Mucosa of rectum (tissue), 2 donors: ENCODE data around the gene CNTN3.

Experiments used
- H3K27ac ChIP-seq, 2 donors: one replicate each; pipeline ENCODE4 v1.7.0; 2013; ENCODE audit warnings: inconsistent platforms in 2 of 2, low read depth in 2 of 2, low read length in 2 of 2
- H3K27me3 ChIP-seq, 2 donors: one replicate each; pipeline ENCODE4 v1.7.0; 2013; ENCODE audit warnings: low read length in 2 of 2; ENCODE audit not compliant: control insufficient read depth in 2 of 2, insufficient read depth in 2 of 2
- H3K36me3 ChIP-seq, 2 donors: one replicate each; pipeline ENCODE4 v1.7.0; 2013; ENCODE audit warnings: low read length in 2 of 2; ENCODE audit not compliant: control insufficient read depth in 2 of 2, insufficient read depth in 2 of 2
- H3K4me1 ChIP-seq, 2 donors: one replicate each; pipeline ENCODE4 v1.7.0; 2013; ENCODE audit warnings: low read length in 2 of 2, mild to moderate bottlenecking in 1 of 2; ENCODE audit not compliant: control insufficient read depth in 2 of 2, insufficient read depth in 2 of 2
- H3K4me3 ChIP-seq, 2 donors: one replicate each; pipeline ENCODE4 v1.7.0; 2013; ENCODE audit warnings: low read length in 2 of 2
- H3K9ac ChIP-seq, 2 donors: one replicate each; pipeline ENCODE4 v1.7.0; 2013; ENCODE audit warnings: low read length in 2 of 2, low read depth in 1 of 2, mild to moderate bottlenecking in 1 of 2
- H3K9me3 ChIP-seq, 2 donors: one replicate each; pipeline ENCODE4 v1.7.0; 2013; ENCODE audit warnings: low read length in 2 of 2; ENCODE audit not compliant: control insufficient read depth in 2 of 2
- donor health status: healthy.
- donor health status: Normal muscosa, but diverticular disease.

CNTN3 gene

GRCh38 chr3:74593152-74593551 is 21.3 kb downstream of the CNTN3 start:
- H3K4me1 ChIP-seq: no peaks in the 10 kb centered on the region
- H3K36me3 ChIP-seq: no peaks in the 10 kb centered on the region
- H3K27ac ChIP-seq: no peak overlapping the region
- no peaks in the 10 kb centered on the region for H3K27me3 ChIP-seq
- no peak overlapping the region for H3K9ac ChIP-seq
- no peaks in the 10 kb centered on the region for H3K9me3 ChIP-seq
- no peak overlapping the region for H3K4me3 ChIP-seq

DNA sequence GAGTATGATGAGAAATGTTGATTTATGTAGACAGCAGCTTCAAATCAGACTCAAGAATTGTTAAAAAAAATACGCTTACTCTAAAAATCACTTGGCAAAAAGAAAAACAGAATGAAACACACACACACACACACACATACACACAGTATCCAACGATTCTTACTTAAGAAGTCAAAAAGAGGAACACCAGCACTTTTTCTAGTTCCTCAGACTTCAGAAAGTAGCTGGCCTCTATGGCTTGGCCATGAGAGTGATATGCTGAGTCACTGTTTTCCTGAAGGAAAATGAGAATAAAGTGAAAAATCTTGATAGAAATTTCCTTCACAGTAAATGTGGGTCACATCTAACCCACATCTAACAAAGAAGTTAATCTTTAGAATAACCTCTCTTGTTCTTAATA is 22.1 kb downstream of the CNTN3 start:
- Histone ChIP-seq H3K27ac (no peak overlapping the region), H3K9me3 (no peaks in the 10 kb centered on the region), H3K4me3 (no peak overlapping the region), H3K36me3 (no peaks in the 10 kb centered on the region), H3K4me1 (no peaks in the 10 kb centered on the region), H3K9ac (no peak overlapping the region), H3K27me3 (no peaks in the 10 kb centered on the region)

DNA sequence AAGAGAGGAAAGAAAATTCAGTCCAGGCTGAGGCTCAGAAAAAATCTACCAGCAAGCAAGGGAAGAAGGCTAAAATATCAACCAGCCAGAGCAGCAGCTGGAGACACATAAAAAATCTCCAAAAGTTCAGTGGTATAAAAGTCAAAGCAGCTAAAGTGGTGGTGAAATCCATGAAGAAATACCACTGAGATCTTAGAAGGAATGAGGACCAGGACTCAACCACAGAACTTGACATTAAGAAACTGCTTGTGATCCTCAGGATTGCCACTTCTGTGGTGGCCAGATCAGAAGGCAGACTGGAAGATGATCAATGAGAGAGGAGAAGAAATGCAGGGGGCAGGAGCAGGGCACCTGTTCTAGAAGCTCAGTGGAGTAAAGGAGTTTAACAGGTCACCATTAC is 22.5 kb downstream of the CNTN3 start:
- Histone ChIP-seq H3K9ac (no peak overlapping the region), H3K36me3 (no peaks in the 10 kb centered on the region), H3K27ac (no peak overlapping the region), H3K9me3 (no peaks in the 10 kb centered on the region), H3K4me3 (no peak overlapping the region), H3K4me1 (no peaks in the 10 kb centered on the region), H3K27me3 (no peaks in the 10 kb centered on the region)

- Histone ChIP-seq H3K4me3 (no peak overlapping the region), H3K9ac (no peak overlapping the region), H3K27me3 (no peaks in the 10 kb centered on the region), H3K4me1 (no peaks in the 10 kb centered on the region), H3K9me3 (no peaks in the 10 kb centered on the region), H3K27ac (no peak overlapping the region), H3K36me3 (no peaks in the 10 kb centered on the region)
These were observed 23.1 kb downstream of the CNTN3 start for GRCh38 chr3:74591342-74591741.

DNA sequence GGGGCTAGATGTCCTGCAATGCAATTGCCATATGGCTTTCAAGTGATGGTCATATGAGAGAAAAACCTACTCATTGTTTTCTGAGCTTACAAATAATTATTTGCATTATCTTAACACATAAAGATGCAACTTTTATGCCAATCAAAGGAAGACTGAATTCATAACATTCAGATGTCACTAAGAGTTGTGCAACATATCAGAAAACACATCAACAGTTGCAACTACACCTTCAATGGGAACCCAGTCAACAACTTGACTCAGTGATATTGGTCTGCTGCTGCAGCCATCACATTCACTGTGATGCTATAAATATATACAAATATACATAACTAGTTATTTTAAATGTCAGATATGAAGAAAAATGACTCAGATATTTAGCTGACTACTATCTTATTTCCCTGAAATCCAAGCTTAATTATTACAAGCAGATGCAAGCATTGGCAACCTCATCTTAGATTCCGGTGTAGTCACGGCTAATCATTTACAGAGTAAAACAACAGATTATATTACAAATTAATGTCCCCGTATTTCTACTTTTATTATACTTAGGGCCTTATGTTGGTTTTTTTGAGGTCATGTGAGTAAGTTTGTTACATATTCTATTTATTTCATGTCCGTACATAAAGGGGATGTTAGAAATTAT is 23.7 kb downstream of the CNTN3 start:
- H3K27me3 ChIP-seq: no peaks in the 10 kb centered on the region
- H3K27ac ChIP-seq: no peak overlapping the region
- no peaks in the 10 kb centered on the region for H3K9me3 ChIP-seq
- no peaks in the 10 kb centered on the region for H3K36me3 ChIP-seq
- H3K4me3 ChIP-seq: no peak overlapping the region
- H3K9ac ChIP-seq: no peak overlapping the region
- H3K4me1 ChIP-seq: no peaks in the 10 kb centered on the region

DNA sequence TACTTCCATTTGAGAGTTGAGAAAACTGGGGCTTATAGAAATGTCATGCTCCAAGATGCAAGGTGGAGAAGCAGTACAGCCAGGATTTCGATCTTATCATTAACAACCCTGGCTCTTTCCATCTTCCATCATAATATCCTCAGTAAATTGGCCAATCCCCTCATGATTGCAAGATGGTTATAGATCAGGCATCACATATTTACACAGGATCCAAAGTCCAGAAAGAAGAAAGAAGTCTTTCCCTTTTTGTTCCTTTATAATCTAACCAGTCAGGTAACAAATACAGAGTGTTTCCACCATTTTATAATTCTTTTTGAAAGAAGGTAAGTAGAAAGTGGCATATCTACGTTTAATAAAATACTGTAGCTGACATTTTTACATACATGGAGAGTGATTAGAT is 29.7 kb downstream of the CNTN3 start:
- Histone ChIP-seq H3K9me3 (no peaks in the 10 kb centered on the region), H3K27ac (no peak overlapping the region), H3K36me3 (no peaks in the 10 kb centered on the region), H3K4me1 (peaks cover 0 to 3% of the 10 kb centered on the region in 2 donors), H3K9ac (no peak overlapping the region), H3K4me3 (no peak overlapping the region), H3K27me3 (no peaks in the 10 kb centered on the region)

- Histone ChIP-seq H3K9me3 (no peaks in the 10 kb centered on the region), H3K27ac (no peak overlapping the region), H3K27me3 (no peaks in the 10 kb centered on the region), H3K36me3 (no peaks in the 10 kb centered on the region), H3K9ac (no peak overlapping the region), H3K4me3 (no peak overlapping the region), H3K4me1 (peaks cover 0 to 3% of the 10 kb centered on the region in 2 donors)
These were observed 31.5 kb downstream of the CNTN3 start for GRCh38 chr3:74582982-74583381.

- Histone ChIP-seq H3K4me3 (no peak overlapping the region), H3K27me3 (no peaks in the 10 kb centered on the region), H3K27ac (no peak overlapping the region), H3K4me1 (no peaks in the 10 kb centered on the region), H3K9me3 (no peaks in the 10 kb centered on the region), H3K9ac (no peak overlapping the region), H3K36me3 (no peaks in the 10 kb centered on the region)
These were observed 38.6 kb downstream of the CNTN3 start for GRCh38 chr3:74575857-74576256.

DNA sequence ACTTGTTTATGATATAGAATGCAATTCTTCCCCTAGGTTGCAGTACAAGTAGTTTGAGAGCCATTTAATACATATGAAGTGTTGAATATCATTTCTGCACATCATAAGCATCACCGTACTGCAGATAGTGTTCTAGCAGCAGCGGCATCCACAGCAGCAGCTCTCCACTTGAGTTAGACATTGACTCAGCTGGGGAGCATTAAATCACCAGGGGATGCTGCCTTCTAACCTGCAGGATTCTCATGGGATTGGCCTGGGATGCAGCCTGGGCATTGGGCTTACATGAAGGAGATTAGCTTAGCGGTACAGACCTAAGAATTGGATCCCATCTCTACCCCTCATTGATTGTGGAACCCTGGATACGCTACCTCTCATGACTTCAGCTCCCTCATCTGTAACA is 43.3 kb downstream of the CNTN3 start:
- H3K27ac ChIP-seq: no peak overlapping the region
- H3K9ac ChIP-seq: no peak overlapping the region

More for the DNA sequence above, 43.3 kb downstream of the CNTN3 start:
- H3K27me3 ChIP-seq: no peaks in the 10 kb centered on the region
- no peaks in the 10 kb centered on the region for H3K9me3 ChIP-seq
- H3K36me3 ChIP-seq: no peaks in the 10 kb centered on the region
- H3K4me3 ChIP-seq: no peak overlapping the region
- H3K4me1 ChIP-seq: no peaks in the 10 kb centered on the region
